Activated naive CD8-positive, alpha-beta T cell treated with anti-CD3 and anti-CD28 coated beads, Interleukin-2, amount 10 ng/mL, durations not matched to agents 7 days and 5 days (primary cell): ENCODE results near the gene AMMECR1. TPM values are rescaled to one million over a fixed set of nuclear protein-coding genes. Genes with fewer than 3 reads are reported as not detected.

Experiments used
- ATAC-seq: fragments of 150-1000 bp; cut with Tn5 transposase; one replicate; pipeline ENCODE4 v1.10.0; 2021; ENCODE audit warnings: low read depth, moderate library complexity
- POLR2A ChIA-PET: fragments of 350-600 bp; sonication (Branson Sonifier 250); formaldehyde crosslinking; loops from one replicate; lab custom pipeline; 2021; ENCODE audit warnings: antibody characterized with exemption; lab: Charles Lee
- DNase-seq: peaks from one replicate; pipeline ENCODE4 v3.0.0; 2021
- H3K27ac Mint-ChIP-seq: one replicate; pipeline ENCODE4 v1.8.0; 2022; ENCODE audit warnings: mild to moderate bottlenecking, mixed read lengths
- H3K27me3 Mint-ChIP-seq: one replicate; pipeline ENCODE4 v1.8.0; 2022; ENCODE audit warnings: mild to moderate bottlenecking, moderate library complexity, mixed read lengths
- H3K36me3 Mint-ChIP-seq: one replicate; pipeline ENCODE4 v1.8.0; 2021; ENCODE audit warnings: mild to moderate bottlenecking, mixed read lengths
- H3K4me1 Mint-ChIP-seq: one replicate; pipeline ENCODE4 v1.8.0; 2021; ENCODE audit warnings: mixed read lengths
- H3K4me3 Mint-ChIP-seq: one replicate; pipeline ENCODE4 v1.8.0; 2022; ENCODE audit warnings: mild to moderate bottlenecking, moderate library complexity, mixed read lengths
- H3K9me3 Mint-ChIP-seq: one replicate; pipeline ENCODE4 v1.8.0; 2021; ENCODE audit warnings: mixed read lengths
- total RNA-seq, 2 experiments: library from RNA; stranded (reverse); gene quantifications; one replicate each; pipeline ENCODE4 v1.2.3, GENCODE V29; 2021

AMMECR1 gene
- total RNA-seq, 2 experiments from 2014 or later = 10.2 to 10.8 TPM

- no peak for ATAC-seq
- H3K36me3 Mint-ChIP-seq = peaks cover 2% of the 10 kb centered on the region
- POLR2A ChIA-PET = no interaction called here
- H3K4me1 Mint-ChIP-seq = no peaks in the 10 kb centered on the region
- H3K27ac Mint-ChIP-seq = no peak overlapping the region
- no peak overlapping the region for H3K4me3 Mint-ChIP-seq
- H3K27me3 Mint-ChIP-seq = no peaks in the 10 kb centered on the region
- DNase-seq = no peak
- H3K9me3 Mint-ChIP-seq = peaks cover 1% of the 10 kb centered on the region
Observed at GRCh38 chrX:110321670-110322069, 3.8 kb upstream of the AMMECR1 start.

- H3K9me3 Mint-ChIP-seq = peaks cover 1% of the 10 kb centered on the region
- peaks cover 2% of the 10 kb centered on the region for H3K4me1 Mint-ChIP-seq
- ATAC-seq = no peak
- peaks cover 2% of the 10 kb centered on the region for H3K36me3 Mint-ChIP-seq
- POLR2A ChIA-PET = no interaction called here
- no peak overlapping the region for H3K27ac Mint-ChIP-seq
- DNase-seq = no peak
- no peaks in the 10 kb centered on the region for H3K27me3 Mint-ChIP-seq
- H3K4me3 Mint-ChIP-seq = no peak overlapping the region
Observed at GRCh38 chrX:110321081-110321480, 3.2 kb upstream of the AMMECR1 start.

DNA sequence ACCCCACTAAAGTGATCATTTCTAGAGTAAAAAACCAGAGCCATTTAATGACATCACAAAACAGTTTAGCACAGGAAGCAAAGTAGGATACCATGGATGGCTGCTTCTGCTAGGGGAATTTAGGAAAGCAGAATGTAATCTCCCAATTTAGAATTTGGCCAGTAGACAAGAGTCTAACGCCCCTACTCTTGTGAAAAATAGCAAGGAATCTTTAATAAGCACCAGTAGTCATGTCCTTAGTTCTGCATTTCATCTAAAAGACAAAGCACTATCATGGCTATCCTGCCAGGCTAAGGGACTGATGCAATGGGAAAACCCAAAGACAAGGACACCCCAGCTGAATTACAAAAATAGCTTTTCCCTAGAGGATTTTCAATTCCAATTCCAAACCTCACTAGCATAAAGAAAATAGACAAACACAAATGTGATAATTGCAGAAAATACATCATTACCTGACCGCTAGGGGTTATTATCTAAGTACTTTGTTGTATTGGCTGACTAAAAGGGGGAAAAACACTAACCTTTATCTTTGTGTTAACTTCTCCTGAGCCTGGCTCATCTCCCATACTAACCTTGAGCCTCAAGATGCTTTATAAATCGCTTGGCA lies 2.6 kb upstream of the AMMECR1 start:
- POLR2A ChIA-PET = no interaction called here
- DNase-seq (no peak), ATAC-seq (no peak)
- Mint-ChIP-seq H3K27me3 (no peaks in the 10 kb centered on the region), H3K27ac (no peak overlapping the region), H3K36me3 (no peaks in the 10 kb centered on the region), H3K9me3 (no peaks in the 10 kb centered on the region), H3K4me1 (peaks cover 3% of the 10 kb centered on the region), H3K4me3 (no peak overlapping the region)

- no peak for ATAC-seq
- Mint-ChIP-seq H3K4me1 (peaks cover 6% of the 10 kb centered on the region), H3K4me3 (peak overlapping the region; percentile 87), H3K27me3 (no peaks in the 10 kb centered on the region), H3K36me3 (no peaks in the 10 kb centered on the region), H3K9me3 (no peaks in the 10 kb centered on the region), H3K27ac (peak overlapping the region; percentile 89)
- no peak for DNase-seq
- POLR2A ChIA-PET = interaction anchor here (1.3 to 1.7 kb wide), 2 partner anchors 63 to 316 kb away, joined by 3 to 7 read pairs; partner anchors contain the start of gene TMEM164
Observed at GRCh38 chrX:110318664-110318968, 731 bp upstream of the AMMECR1 start.

DNA sequence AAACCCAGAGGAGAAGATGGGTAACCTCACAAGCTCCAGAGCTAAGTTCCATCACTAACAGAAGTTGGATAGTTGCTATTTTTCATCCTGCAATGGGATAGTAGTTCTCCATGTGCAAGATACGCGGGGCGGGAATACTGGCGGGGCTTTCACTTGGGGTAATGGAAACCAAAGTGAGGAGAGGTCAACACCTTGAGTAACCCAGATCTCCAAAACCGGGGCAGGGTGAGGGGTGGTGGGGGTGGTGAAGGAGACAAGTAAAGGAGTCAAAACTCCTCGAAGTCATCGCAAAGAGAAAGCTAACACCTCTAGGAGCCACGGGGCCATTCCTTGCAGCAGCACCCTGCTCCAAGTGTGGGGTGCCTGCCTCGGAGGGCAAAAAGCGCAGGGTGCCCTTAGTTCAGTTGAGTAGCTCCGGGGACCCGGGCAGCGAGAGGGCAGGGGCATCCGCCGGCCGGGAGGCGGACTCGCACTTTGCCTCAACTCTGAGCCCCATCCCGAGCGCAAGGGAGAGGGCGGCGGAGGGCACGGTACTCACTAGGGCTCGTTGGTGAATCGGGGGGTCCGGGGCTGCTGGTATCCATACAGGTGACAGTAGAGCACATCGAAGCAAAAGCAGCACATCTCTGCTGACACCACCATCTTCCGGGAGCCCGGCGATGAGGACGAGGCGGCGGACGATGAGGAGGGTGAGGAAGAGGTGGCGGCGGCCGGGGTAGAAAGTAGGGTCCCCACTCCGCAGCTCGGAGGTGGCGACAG lies 645 bp downstream of the AMMECR1 start:
- DNase-seq (peak; percentile 55), ATAC-seq (peak; percentile 36)
- Mint-ChIP-seq H3K27ac (peak overlapping the region; percentile 85), H3K4me3 (peak overlapping the region; percentile 90), H3K27me3 (no peaks in the 10 kb centered on the region), H3K36me3 (no peaks in the 10 kb centered on the region), H3K4me1 (peaks cover 7% of the 10 kb centered on the region), H3K9me3 (no peaks in the 10 kb centered on the region)
- POLR2A ChIA-PET = interaction anchor here (1.3 to 1.7 kb wide), 2 partner anchors 62 to 315 kb away, joined by 3 to 7 read pairs; partner anchors contain the start of gene TMEM164

- peak overlapping the region; percentile 90 for H3K4me3 Mint-ChIP-seq
- ATAC-seq = no peak
- H3K27ac Mint-ChIP-seq = peak overlapping the region; percentile 85
- no peak for DNase-seq
- H3K36me3 Mint-ChIP-seq = no peaks in the 10 kb centered on the region
- no peaks in the 10 kb centered on the region for H3K9me3 Mint-ChIP-seq
- POLR2A ChIA-PET = interaction anchor here (1.7 kb wide), 1 partner anchor 314 kb away, joined by 7 read pairs; the partner anchor contains the start of gene TMEM164
- no peaks in the 10 kb centered on the region for H3K27me3 Mint-ChIP-seq
- H3K4me1 Mint-ChIP-seq = peaks cover 7% of the 10 kb centered on the region
Observed at GRCh38 chrX:110316351-110317060, 1.4 kb downstream of the AMMECR1 start.

DNA sequence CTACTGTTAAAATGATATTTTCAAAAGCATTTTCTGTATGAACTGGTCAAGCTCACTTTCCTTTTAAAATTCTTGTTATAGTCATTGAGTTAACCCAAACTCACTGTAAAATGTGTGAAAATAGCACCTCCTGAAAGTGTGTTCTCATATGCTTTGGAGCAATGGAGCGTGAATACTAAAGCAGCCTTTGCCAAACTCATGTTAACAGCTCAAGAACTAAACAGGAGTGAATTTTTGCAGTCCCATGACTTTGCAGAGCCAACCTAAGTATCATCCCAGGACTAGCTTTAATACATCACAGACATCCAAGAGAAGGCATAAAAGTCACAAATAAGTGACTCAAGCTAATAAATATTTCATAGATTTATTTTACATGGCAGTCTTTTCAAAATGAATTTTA lies 2.3 kb downstream of the AMMECR1 start:
- H3K27me3 Mint-ChIP-seq = no peaks in the 10 kb centered on the region
- no peak overlapping the region for H3K27ac Mint-ChIP-seq
- H3K36me3 Mint-ChIP-seq = peaks cover 2% of the 10 kb centered on the region
- H3K9me3 Mint-ChIP-seq = no peaks in the 10 kb centered on the region
- H3K4me1 Mint-ChIP-seq = peaks cover 13% of the 10 kb centered on the region
- H3K4me3 Mint-ChIP-seq = peak overlapping the region; percentile 30
- DNase-seq (no peak), ATAC-seq (no peak)
- POLR2A ChIA-PET = no interaction called here

DNA sequence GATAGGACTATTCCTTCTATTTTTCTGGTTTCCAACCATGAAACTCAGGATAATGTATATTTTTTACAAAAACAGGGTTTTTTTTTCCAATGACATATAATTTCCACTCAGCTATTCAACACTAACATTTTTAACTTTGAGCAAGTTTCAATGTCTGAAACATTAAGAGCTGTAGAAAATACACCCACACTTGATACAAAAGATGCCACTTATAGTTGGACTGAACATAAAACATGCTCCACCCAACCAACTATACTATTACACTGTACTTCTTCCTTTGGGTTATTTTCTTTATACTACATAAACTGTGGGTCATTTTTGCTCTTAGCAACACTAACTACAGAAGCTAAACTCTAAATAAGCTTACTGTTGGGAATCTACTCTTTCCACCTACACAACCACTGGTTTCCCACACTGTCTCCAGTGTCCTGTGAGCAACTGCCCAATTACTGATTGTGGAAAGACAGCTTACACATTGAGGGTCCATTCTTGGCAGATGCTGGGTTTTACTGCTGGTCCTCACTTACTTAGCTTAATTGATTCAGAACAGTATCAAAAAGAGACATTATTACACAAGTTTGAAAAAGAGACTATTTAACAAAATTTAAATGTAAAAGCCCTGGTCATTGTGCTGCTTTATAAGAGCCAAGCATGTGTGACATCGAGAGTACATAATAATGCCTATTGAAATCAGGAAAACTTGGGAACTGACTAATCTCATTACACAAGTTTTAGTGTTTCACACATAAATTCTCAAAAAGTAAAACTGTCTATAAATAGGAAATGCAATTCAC lies 6.3 kb downstream of the AMMECR1 start:
- H3K27ac Mint-ChIP-seq = no peak overlapping the region
- H3K27me3 Mint-ChIP-seq = no peaks in the 10 kb centered on the region
- DNase-seq (no peak), ATAC-seq (no peak)
- H3K36me3 Mint-ChIP-seq = peaks cover 3% of the 10 kb centered on the region
- H3K4me3 Mint-ChIP-seq = no peak overlapping the region
- H3K4me1 Mint-ChIP-seq = peaks cover 13% of the 10 kb centered on the region
- H3K9me3 Mint-ChIP-seq = no peaks in the 10 kb centered on the region
- POLR2A ChIA-PET = no interaction called here

DNA sequence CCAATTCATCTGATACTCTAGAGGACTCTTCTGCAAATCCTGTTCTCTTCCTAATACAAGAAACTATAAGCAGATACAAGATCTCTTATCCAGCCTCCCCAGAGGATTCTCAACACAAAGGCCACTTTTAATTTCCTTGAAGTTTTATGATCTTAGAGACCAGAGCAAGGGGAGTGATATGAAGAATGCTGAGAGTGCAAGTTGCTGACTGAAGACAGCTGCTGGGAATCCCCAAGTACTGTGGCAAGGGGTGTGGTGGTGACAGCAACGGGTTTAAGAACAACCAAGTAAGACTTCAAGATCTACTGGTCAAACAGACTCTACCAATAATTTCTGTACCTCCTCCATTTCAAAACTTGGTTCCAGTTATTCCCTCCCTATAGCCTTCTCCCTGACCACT lies 7.0 kb downstream of the AMMECR1 start:
- Mint-ChIP-seq H3K36me3 (peaks cover 3% of the 10 kb centered on the region), H3K4me1 (peaks cover 10% of the 10 kb centered on the region), H3K9me3 (no peaks in the 10 kb centered on the region), H3K27ac (no peak overlapping the region), H3K27me3 (no peaks in the 10 kb centered on the region), H3K4me3 (no peak overlapping the region)
- DNase-seq = no peak
- POLR2A ChIA-PET = no interaction called here
- no peak for ATAC-seq

GRCh38 chrX:110310000-110310790 lies 7.7 kb downstream of the AMMECR1 start:
- Mint-ChIP-seq H3K4me1 (peaks cover 8% of the 10 kb centered on the region), H3K9me3 (no peaks in the 10 kb centered on the region), H3K36me3 (peaks cover 3% of the 10 kb centered on the region), H3K27ac (no peak overlapping the region), H3K4me3 (no peak overlapping the region), H3K27me3 (no peaks in the 10 kb centered on the region)
- POLR2A ChIA-PET = no interaction called here
- DNase-seq = no peak
- no peak for ATAC-seq

DNA sequence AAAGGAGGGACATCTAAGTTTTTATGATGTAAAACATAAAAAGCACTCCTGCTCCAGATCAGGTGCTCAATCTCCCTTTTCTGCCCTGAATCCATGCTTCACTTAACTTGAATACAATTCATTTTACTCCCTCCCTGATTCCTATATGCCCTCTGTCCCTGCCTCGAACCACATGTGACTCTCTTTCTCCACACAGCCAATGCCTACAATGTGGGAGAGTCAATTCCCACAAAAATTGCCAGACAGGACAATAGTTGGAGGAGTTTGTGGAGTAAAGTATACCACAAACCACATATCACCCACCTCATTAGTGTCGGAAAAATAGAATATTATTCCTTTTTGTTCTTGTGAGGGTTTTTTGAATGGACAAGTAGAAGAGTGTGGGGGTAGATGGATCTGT lies 9.7 kb downstream of the AMMECR1 start:
- H3K4me3 Mint-ChIP-seq = no peak overlapping the region
- H3K36me3 Mint-ChIP-seq = peaks cover 3% of the 10 kb centered on the region
- DNase-seq = no peak
- no peaks in the 10 kb centered on the region for H3K9me3 Mint-ChIP-seq
- H3K27ac Mint-ChIP-seq = no peak overlapping the region
- no peak for ATAC-seq
- H3K4me1 Mint-ChIP-seq = peaks cover 7% of the 10 kb centered on the region
- POLR2A ChIA-PET = interaction anchor here (0.6 kb wide), 1 partner anchor 589 kb away, joined by 4 read pairs; no protein-coding TSS in a partner anchor
- no peaks in the 10 kb centered on the region for H3K27me3 Mint-ChIP-seq

DNA sequence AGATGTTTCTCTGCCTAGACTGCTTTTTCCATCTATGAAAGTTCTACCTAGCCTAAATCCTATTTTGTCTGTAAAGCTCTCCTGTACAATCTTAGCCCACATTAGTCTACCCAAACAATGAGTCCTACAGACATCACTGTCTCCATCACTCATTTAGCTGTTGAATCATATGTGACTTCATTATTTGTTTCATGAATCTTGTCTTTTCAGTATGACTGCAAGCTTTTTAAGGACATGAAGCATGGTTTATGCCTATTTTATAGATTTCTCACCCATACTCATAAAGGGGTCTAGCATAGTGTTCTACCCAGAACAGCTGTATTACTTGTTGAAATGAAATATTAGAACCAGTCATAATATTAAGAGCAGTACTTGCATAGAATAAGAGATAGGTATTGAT lies 13.0 kb downstream of the AMMECR1 start:
- peaks cover 2% of the 10 kb centered on the region for H3K4me1 Mint-ChIP-seq
- DNase-seq (no peak), ATAC-seq (no peak)
- no peak overlapping the region for H3K27ac Mint-ChIP-seq
- H3K4me3 Mint-ChIP-seq = no peak overlapping the region
- H3K27me3 Mint-ChIP-seq = no peaks in the 10 kb centered on the region
- H3K9me3 Mint-ChIP-seq = no peaks in the 10 kb centered on the region
- POLR2A ChIA-PET = no interaction called here
- H3K36me3 Mint-ChIP-seq = peaks cover 7% of the 10 kb centered on the region
